ENCODE data around the gene WDFY4.

DNA sequence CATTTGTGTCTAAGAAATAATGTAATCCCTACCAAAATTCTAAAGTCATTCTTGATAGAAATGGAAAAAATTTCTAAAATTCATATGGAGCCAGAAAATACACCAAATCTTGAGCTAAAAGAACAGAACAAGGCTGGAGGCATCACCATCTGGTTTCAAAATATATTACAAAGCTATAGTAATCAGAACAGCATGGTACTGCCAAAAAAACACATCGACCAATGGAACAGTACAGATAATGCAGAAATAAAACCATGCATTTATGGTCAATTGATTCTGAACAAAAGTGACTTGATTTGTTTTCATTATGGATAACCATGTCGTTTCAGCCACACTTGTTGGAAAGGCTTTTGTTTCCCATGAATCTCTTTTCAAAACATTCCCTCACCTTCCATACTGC, 7.0 kb upstream of the WDFY4 start:
- TF ChIP-seq, protein P1, sequence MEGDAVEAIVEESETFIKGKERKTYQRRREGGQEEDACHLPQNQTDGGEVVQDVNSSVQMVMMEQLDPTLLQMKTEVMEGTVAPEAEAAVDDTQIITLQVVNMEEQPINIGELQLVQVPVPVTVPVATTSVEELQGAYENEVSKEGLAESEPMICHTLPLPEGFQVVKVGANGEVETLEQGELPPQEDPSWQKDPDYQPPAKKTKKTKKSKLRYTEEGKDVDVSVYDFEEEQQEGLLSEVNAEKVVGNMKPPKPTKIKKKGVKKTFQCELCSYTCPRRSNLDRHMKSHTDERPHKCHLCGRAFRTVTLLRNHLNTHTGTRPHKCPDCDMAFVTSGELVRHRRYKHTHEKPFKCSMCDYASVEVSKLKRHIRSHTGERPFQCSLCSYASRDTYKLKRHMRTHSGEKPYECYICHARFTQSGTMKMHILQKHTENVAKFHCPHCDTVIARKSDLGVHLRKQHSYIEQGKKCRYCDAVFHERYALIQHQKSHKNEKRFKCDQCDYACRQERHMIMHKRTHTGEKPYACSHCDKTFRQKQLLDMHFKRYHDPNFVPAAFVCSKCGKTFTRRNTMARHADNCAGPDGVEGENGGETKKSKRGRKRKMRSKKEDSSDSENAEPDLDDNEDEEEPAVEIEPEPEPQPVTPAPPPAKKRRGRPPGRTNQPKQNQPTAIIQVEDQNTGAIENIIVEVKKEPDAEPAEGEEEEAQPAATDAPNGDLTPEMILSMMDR (IDR thresholded peaks at IDR 0.05 in 2 of 3, conservative IDR thresholded peaks at IDR 0.05 in 1 of 3; ENCODE audit: borderline replicate concordance in 1 of 3, insufficient read depth in 1 of 3, low read depth in 2 of 3, low read length in 2 of 3): no peak
- TF ChIP-seq, protein P2, sequence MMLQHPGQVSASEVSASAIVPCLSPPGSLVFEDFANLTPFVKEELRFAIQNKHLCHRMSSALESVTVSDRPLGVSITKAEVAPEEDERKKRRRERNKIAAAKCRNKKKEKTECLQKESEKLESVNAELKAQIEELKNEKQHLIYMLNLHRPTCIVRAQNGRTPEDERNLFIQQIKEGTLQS (IDR thresholded peaks at IDR 0.05): no peak
- TF ChIP-seq POLR2A (IDR thresholded peaks at IDR 0.05; ENCODE audit: borderline replicate concordance, extremely low read depth, insufficient read depth, insufficient read length): no peak
- TF ChIP-seq RAD21 (IDR thresholded peaks at IDR 0.05; ENCODE audit: low read depth): no peak
- TF ChIP-seq POLR2AphosphoS5 (IDR thresholded peaks at IDR 0.05; ENCODE audit: low read depth, low read length): no peak
- TF ChIP-seq CEBPB (IDR thresholded peaks at IDR 0.05; ENCODE audit: low read depth): no peak
- TF ChIP-seq EGR1 (IDR thresholded peaks at IDR 0.05; ENCODE audit: low read depth): no peak
- TF ChIP-seq EZH2phosphoT487 (IDR thresholded peaks at IDR 0.05; ENCODE audit: borderline replicate concordance): no peak
